Measurements from ENCODE around the gene TNFSF8. TPM values are rescaled to one million over a fixed set of nuclear protein-coding genes. Genes with fewer than 3 reads are reported as not detected.

Gene TNFSF8
- polyA plus RNA-seq, 1 of the 3 experiments (the other 2 are of a cell fraction): not detected

GRCh38 chr9:114924327-114924726 lies 6.1 kb downstream of the TNFSF8 start:
- Histone ChIP-seq H3K27me3 (ENCODE audit: insufficient read depth) (peaks cover 12% of the 10 kb centered on the region), H3K9me3 (no peaks in the 10 kb centered on the region)

GRCh38 chr9:114923918-114924317 lies 6.5 kb downstream of the TNFSF8 start:
- Histone ChIP-seq H3K4me3 (ENCODE audit: low read depth in 2 of 2, low read length in 1 of 2) (no peak overlapping the region), H4K20me1 (ENCODE audit: insufficient read depth) (no peaks in the 10 kb centered on the region), H3K9me3 (no peaks in the 10 kb centered on the region), H3K36me3 (replicated peaks in 1 of 2; ENCODE audit: control insufficient read depth in 1 of 2, insufficient read depth in 2 of 2, low read length in 1 of 2) (no peaks in the 10 kb centered on the region), H3K4me1 (ENCODE audit: control insufficient read depth in 1 of 2, insufficient read depth in 2 of 2, low read depth in 1 of 2, low read length in 1 of 2) (no peaks in the 10 kb centered on the region), H3K4me2 (no peak overlapping the region), H3F3A (replicated peaks; ENCODE audit: insufficient read depth) (no peaks in the 10 kb centered on the region), H3K27ac (ENCODE audit: low read depth in 2 of 2, low read length in 1 of 2) (no peak overlapping the region), H2AFZ (ENCODE audit: low read depth) (no peak overlapping the region), H3K79me2 (ENCODE audit: insufficient read depth) (no peaks in the 10 kb centered on the region), H3K9me2 (no peaks in the 10 kb centered on the region), H3K27me3 (ENCODE audit: insufficient read depth) (peaks cover 12% of the 10 kb centered on the region; the same call in 1 of the 2 replicates), H3K9ac (no peak overlapping the region)
- POLR2A ChIA-PET: no interaction called here
- WGBS (ENCODE audit: low lambda C conversion rate): 31% methylated on average over 3 of the region's 3 CpGs
- DNase-seq: no peak
- CTCF ChIA-PET: interaction anchor here (1.4 to 4.2 kb wide), 2 partner anchors 11 to 242 kb away, joined by 3 to 31 read pairs; partner anchors contain the start of gene TEX48
- TF ChIP-seq RXRA (IDR thresholded peaks at IDR 0.05; ENCODE audit: borderline replicate concordance, low read depth): no peak
- no peak for TF ChIP-seq FOXJ3 (CRISPR knock-in tag; IDR thresholded peaks at IDR 0.05)

More at GRCh38 chr9:114924327-114924726, 6.1 kb downstream of the TNFSF8 start:
- CTCF ChIA-PET: interaction anchor here (1.4 to 4.2 kb wide), 2 partner anchors 12 to 243 kb away, joined by 3 to 31 read pairs; partner anchors contain the start of gene TEX48
- Histone ChIP-seq H3K79me2 (ENCODE audit: insufficient read depth) (no peaks in the 10 kb centered on the region), H3K4me3 (ENCODE audit: low read depth in 2 of 2, low read length in 1 of 2) (no peak overlapping the region), H3K27ac (ENCODE audit: low read depth in 2 of 2, low read length in 1 of 2) (no peak overlapping the region), H2AFZ (ENCODE audit: low read depth) (no peak overlapping the region), H3K9ac (no peak overlapping the region), H4K20me1 (ENCODE audit: insufficient read depth) (no peaks in the 10 kb centered on the region), H3F3A (replicated peaks; ENCODE audit: insufficient read depth) (no peaks in the 10 kb centered on the region), H3K9me2 (no peaks in the 10 kb centered on the region), H3K36me3 (replicated peaks in 1 of 2; ENCODE audit: control insufficient read depth in 1 of 2, insufficient read depth in 2 of 2, low read length in 1 of 2) (no peaks in the 10 kb centered on the region), H3K4me1 (ENCODE audit: control insufficient read depth in 1 of 2, insufficient read depth in 2 of 2, low read depth in 1 of 2, low read length in 1 of 2) (no peaks in the 10 kb centered on the region), H3K4me2 (no peak overlapping the region)
- TF ChIP-seq RCOR1 (IDR thresholded peaks at IDR 0.05; ENCODE audit: low read length) (no peak), USF2 (IDR thresholded peaks at IDR 0.05; ENCODE audit: borderline replicate concordance, low read depth, low read length) (no peak), TAF1 (IDR thresholded peaks at IDR 0.05; ENCODE audit: borderline replicate concordance, low read depth, low read length) (no peak), SMC3 (IDR thresholded peaks at IDR 0.05; ENCODE audit: low read depth, low read length) (no peak), FOXJ3 (CRISPR knock-in tag; IDR thresholded peaks at IDR 0.05) (no peak), ELF1 (IDR thresholded peaks at IDR 0.05) (no peak)
- POLR2A ChIA-PET: no interaction called here
- no peak for DNase-seq

GRCh38 chr9:114921171-114921570 lies 9.2 kb downstream of the TNFSF8 start:
- 62% methylated on average over 1 of the region's 1 CpG for WGBS (ENCODE audit: low lambda C conversion rate)
- Histone ChIP-seq H4K20me1 (ENCODE audit: insufficient read depth) (no peaks in the 10 kb centered on the region), H3F3A (replicated peaks; ENCODE audit: insufficient read depth) (no peaks in the 10 kb centered on the region), H3K4me1 (ENCODE audit: control insufficient read depth in 1 of 2, insufficient read depth in 2 of 2, low read depth in 1 of 2, low read length in 1 of 2) (no peaks in the 10 kb centered on the region), H2AFZ (ENCODE audit: low read depth) (no peak overlapping the region), H3K4me3 (ENCODE audit: low read depth in 2 of 2, low read length in 1 of 2) (no peak overlapping the region), H3K27ac (ENCODE audit: low read depth in 2 of 2, low read length in 1 of 2) (no peak overlapping the region), H3K4me2 (no peak overlapping the region), H3K79me2 (ENCODE audit: insufficient read depth) (no peaks in the 10 kb centered on the region), H3K9me3 (no peaks in the 10 kb centered on the region), H3K36me3 (replicated peaks in 1 of 2; ENCODE audit: control insufficient read depth in 1 of 2, insufficient read depth in 2 of 2, low read length in 1 of 2) (no peaks in the 10 kb centered on the region), H3K9ac (no peak overlapping the region), H3K27me3 (ENCODE audit: insufficient read depth) (peaks cover 6% of the 10 kb centered on the region; the same call in 1 of the 2 replicates), H3K9me2 (no peaks in the 10 kb centered on the region)
- TF ChIP-seq REST (IDR thresholded peaks at IDR 0.05; ENCODE audit: low read depth, low read length): no peak
- ChIA-PET POLR2A (no interaction called here), CTCF (interaction anchor here (0.8 to 1.4 kb wide), 3 partner anchors 9 to 604 kb away, joined by 3 to 6 read pairs (median 4); partner anchors contain the start of gene TNFSF8)
- no peak for DNase-seq

All from SK-N-SH (cell line).